UCSD-AML1 (cell line): ENCODE results near the gene FAM209B.
"Not testable (repeated sequence)": the region's sequence is repeated elsewhere in the genome, so short reads cannot be mapped to it uniquely, and the experiment has no call there.

Source experiments
- DNase-seq: peaks from one replicate; lab custom pipeline; 2025; ENCODE audit not compliant: unreplicated experiment; lab: John Stamatoyannopoulos, UW

The FAM209B gene

GRCh38 chr20:56537997-56538396 is 5.0 kb downstream of the FAM209B start:
- DNase-seq = no peak

GRCh38 chr20:56540415-56540814 is 7.4 kb downstream of the FAM209B start:
- no peak for DNase-seq

GRCh38 chr20:56542489-56543030 is 9.5 kb downstream of the FAM209B start:
- no peak for DNase-seq

GRCh38 chr20:56551571-56551970 is 18.5 kb downstream of the FAM209B start:
- no peak for DNase-seq

- DNase-seq = no peak
These were observed 20.0 kb downstream of the FAM209B start for GRCh38 chr20:56552911-56553629.

- no peak for DNase-seq
These were observed 21.8 kb downstream of the FAM209B start for GRCh38 chr20:56554869-56555268.

- no peak for DNase-seq
These were observed 25.9 kb downstream of the FAM209B start for GRCh38 chr20:56558968-56559367.

- not testable (repeated sequence) for DNase-seq
These were observed 31.5 kb downstream of the FAM209B start for GRCh38 chr20:56564526-56564925.

GRCh38 chr20:56565511-56565910 is 32.5 kb downstream of the FAM209B start:
- no peak for DNase-seq

- DNase-seq = no peak
These were observed 33.6 kb downstream of the FAM209B start for GRCh38 chr20:56566621-56567020.

GRCh38 chr20:56570832-56571231 is 37.8 kb downstream of the FAM209B start:
- DNase-seq = no peak

- DNase-seq = no peak
These were observed 39.1 kb downstream of the FAM209B start for GRCh38 chr20:56572172-56572571.

GRCh38 chr20:56573986-56574385 is 40.9 kb downstream of the FAM209B start:
- DNase-seq = no peak

GRCh38 chr20:56574531-56575142 is 41.6 kb downstream of the FAM209B start:
- DNase-seq = no peak

- no peak for DNase-seq
These were observed 42.1 kb downstream of the FAM209B start for GRCh38 chr20:56575157-56575556.

GRCh38 chr20:56575961-56576360 is 42.9 kb downstream of the FAM209B start:
- DNase-seq = no peak

GRCh38 chr20:56579301-56579710 is 46.3 kb downstream of the FAM209B start:
- DNase-seq = no peak

- DNase-seq = no peak
These were observed 47.2 kb downstream of the FAM209B start for GRCh38 chr20:56580226-56580625.

- DNase-seq = no peak
These were observed 48.7 kb downstream of the FAM209B start for GRCh38 chr20:56581701-56582100.

GRCh38 chr20:56582542-56582941 is 49.5 kb downstream of the FAM209B start:
- no peak for DNase-seq

- no peak for DNase-seq
These were observed 51.9 kb downstream of the FAM209B start for GRCh38 chr20:56584916-56585315.
